Subcutaneous adipose tissue (tissue), 4 donors: ENCODE results near the gene ADAMTS14. TPM values are rescaled to one million over a fixed set of nuclear protein-coding genes. Genes with fewer than 3 reads are reported as not detected.

Experiments
- CTCF ChIP-seq: fragments of 450-650 bp; IDR thresholded peaks from one replicate; pipeline ENCODE4 v1.5.1; 2016; ENCODE audit warnings: low read depth, mild to moderate bottlenecking, control low read depth, antibody characterized with exemption, moderate library complexity
- total RNA-seq, 4 donors: library from RNA; depleted of rRNA; stranded (reverse); fragments of >200 nt; gene quantifications; one replicate each; pipeline ENCODE4 v1.1.0, GENCODE V29; 2016

Gene ADAMTS14
- total RNA-seq, 4 donors from 2014 or later, result not detected

GRCh38 chr10:70664702-70665195, 7.6 kb upstream of the ADAMTS14 start:
- no peak for TF ChIP-seq CTCF

GRCh38 chr10:70666960-70667798, 5.1 kb upstream of the ADAMTS14 start:
- no peak for TF ChIP-seq CTCF

GRCh38 chr10:70668454-70668970, 3.8 kb upstream of the ADAMTS14 start:
- TF ChIP-seq CTCF, result no peak

- no peak for TF ChIP-seq CTCF
Measured at GRCh38 chr10:70669015-70669414, 3.3 kb upstream of the ADAMTS14 start.

- TF ChIP-seq CTCF, result no peak
Measured at GRCh38 chr10:70669732-70670317, 2.5 kb upstream of the ADAMTS14 start.

- no peak for TF ChIP-seq CTCF
Measured at GRCh38 chr10:70671619-70672164, 614 bp upstream of the ADAMTS14 start.
